ENCODE data around the gene ATP13A1. TPM values are rescaled to one million over a fixed set of nuclear protein-coding genes. Genes with fewer than 3 reads are reported as not detected.

The ATP13A1 gene
- total RNA-seq, 1 donor = 35.1 TPM

DNA sequence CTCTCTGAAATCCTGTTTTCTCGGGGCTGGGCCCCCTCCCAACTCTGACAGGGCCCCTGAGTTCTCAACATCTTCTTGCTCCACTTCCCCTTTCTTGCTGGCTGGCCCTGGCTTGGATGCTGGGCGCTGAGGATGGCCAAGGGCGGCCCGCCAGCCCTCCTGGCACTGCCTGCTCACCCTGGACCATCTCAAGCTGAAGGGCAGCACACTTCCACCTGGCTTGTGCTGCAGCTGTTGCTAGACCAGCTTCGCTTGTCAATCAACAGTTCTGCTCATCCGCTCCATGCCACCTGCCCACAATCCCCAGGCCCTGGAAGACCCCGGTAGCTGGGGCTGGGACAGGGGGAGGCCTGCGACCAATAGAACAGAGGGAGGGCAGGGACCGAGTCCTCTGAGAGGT is 13.1 kb downstream of the ATP13A1 start:
- no peak for DNase-seq (ENCODE audit: low read depth)
- H3K4me3 ChIP-seq (ENCODE audit: low read depth, low read length) = no peak overlapping the region
- TF ChIP-seq CTCF (IDR thresholded peaks at IDR 0.05; ENCODE audit: insufficient read depth, low read length) = no peak

DNA sequence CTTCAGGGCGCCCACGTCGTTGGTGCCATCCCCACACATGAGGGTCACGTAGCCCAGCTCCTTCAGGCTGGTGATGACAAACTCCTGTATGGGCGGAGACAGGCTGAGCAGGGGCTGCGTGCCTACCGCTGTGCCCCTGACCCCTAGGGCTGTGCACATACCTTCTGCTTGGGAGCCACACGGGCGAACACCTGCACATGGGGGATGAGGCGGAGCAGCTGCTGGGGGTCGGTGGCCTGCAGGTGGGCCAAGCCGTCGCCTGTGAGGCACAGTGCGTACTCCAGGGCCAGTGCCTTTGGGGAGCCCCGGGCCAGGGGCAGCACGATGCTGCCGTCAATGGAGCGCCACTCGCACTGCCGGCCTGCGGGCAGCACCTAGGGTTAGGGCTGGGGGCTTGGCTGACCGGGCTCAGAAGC is 13.9 kb downstream of the ATP13A1 start:
- no peak for TF ChIP-seq CTCF (IDR thresholded peaks at IDR 0.05; ENCODE audit: insufficient read depth, low read length)
- DNase-seq (ENCODE audit: low read depth) = no peak
- H3K4me3 ChIP-seq (ENCODE audit: low read depth, low read length) = no peak overlapping the region

DNA sequence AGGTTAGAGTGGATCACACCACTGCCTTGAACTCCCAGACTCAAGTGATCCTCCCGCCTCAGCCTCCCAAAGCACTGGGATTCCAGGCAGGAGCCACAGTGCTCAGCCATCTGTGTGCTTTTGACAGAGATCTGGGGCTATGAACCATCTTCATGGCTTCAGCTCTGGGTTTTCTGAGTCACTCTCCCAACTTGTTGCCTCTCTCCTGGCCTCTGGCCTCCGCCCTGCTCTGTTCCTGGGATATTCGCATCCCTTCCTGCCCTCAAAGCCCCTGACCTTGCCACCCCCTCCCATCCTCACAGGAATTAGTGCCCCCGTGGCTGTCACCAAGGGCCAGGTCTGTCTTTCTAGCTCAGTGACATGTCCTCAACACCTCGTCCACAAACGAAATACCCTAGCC is 14.3 kb downstream of the ATP13A1 start:
- H3K4me3 ChIP-seq (ENCODE audit: low read depth, low read length) = no peak overlapping the region
- no peak for TF ChIP-seq CTCF (IDR thresholded peaks at IDR 0.05; ENCODE audit: insufficient read depth, low read length)
- no peak for DNase-seq (ENCODE audit: low read depth)

- no peak for DNase-seq (ENCODE audit: low read depth)
- no peak overlapping the region for H3K4me3 ChIP-seq (ENCODE audit: low read depth, low read length)
- no peak for TF ChIP-seq CTCF (IDR thresholded peaks at IDR 0.05; ENCODE audit: insufficient read depth, low read length)
Measured at GRCh38 chr19:19647037-19647835, 16.2 kb downstream of the ATP13A1 start.

GRCh38 chr19:19645233-19645870 is 18.1 kb downstream of the ATP13A1 start:
- H3K4me3 ChIP-seq (ENCODE audit: low read depth, low read length) = no peak overlapping the region
- TF ChIP-seq CTCF (IDR thresholded peaks at IDR 0.05; ENCODE audit: insufficient read depth, low read length) = no peak
- no peak for DNase-seq (ENCODE audit: low read depth)

GRCh38 chr19:19644054-19644388 is 19.5 kb downstream of the ATP13A1 start:
- no peak for TF ChIP-seq CTCF (IDR thresholded peaks at IDR 0.05; ENCODE audit: insufficient read depth, low read length)
- peak overlapping the region; percentile 90 for H3K4me3 ChIP-seq (ENCODE audit: low read depth, low read length)
- DNase-seq (ENCODE audit: low read depth) = no peak
